ENCODE measurements around the gene WIPI1.
"Not testable (repeated sequence)": the region's sequence is repeated elsewhere in the genome, so short reads cannot be mapped to it uniquely, and the experiment has no call there.

The WIPI1 gene

GRCh38 chr17:68417317-68417716 is 40.0 kb downstream of the WIPI1 start:
- H3F3A ChIP-seq (ENCODE audit: insufficient read depth, low read length) = no peaks in the 10 kb centered on the region
- H2AFZ ChIP-seq (ENCODE audit: low read length) = no peak overlapping the region
- H3K4me1 ChIP-seq (ENCODE audit: insufficient read depth, low read length, severe bottlenecking) = no peaks in the 10 kb centered on the region
- H3K36me3 ChIP-seq (ENCODE audit: insufficient read depth, low read length) = peaks cover 24% of the 10 kb centered on the region
- TF ChIP-seq EZH2 (IDR thresholded peaks at IDR 0.05; ENCODE audit: borderline replicate concordance, low read length) (no peak), CTCF (IDR thresholded peaks at IDR 0.05; ENCODE audit: low read length) (no peak)
- H3K4me3 ChIP-seq (ENCODE audit: low read depth, low read length, poor library complexity, severe bottlenecking) = no peak overlapping the region
- H3K9me2 ChIP-seq (ENCODE audit: low read depth, low read length) = no peaks in the 10 kb centered on the region
- no peaks in the 10 kb centered on the region for H3K79me2 ChIP-seq (ENCODE audit: insufficient read depth, low read length)
- H4K20me1 ChIP-seq (ENCODE audit: insufficient read depth, low read length) = no peaks in the 10 kb centered on the region
- H3K9ac ChIP-seq (ENCODE audit: low read length) = no peak overlapping the region
- no peaks in the 10 kb centered on the region for H3K27me3 ChIP-seq (ENCODE audit: insufficient read depth, low read length)
- H3K9me3 ChIP-seq (ENCODE audit: low read length) = no peaks in the 10 kb centered on the region
- no peak overlapping the region for H3K27ac ChIP-seq (ENCODE audit: low read depth, low read length, poor library complexity, severe bottlenecking)
- H3K4me2 ChIP-seq (ENCODE audit: low read length) = no peak overlapping the region

- H3K79me2 ChIP-seq (ENCODE audit: insufficient read depth, low read length); H3K4me2 ChIP-seq (ENCODE audit: low read length); H2AFZ ChIP-seq (ENCODE audit: low read length); H3K9me3 ChIP-seq (ENCODE audit: low read length); H3K27me3 ChIP-seq (ENCODE audit: insufficient read depth, low read length); H3K9me2 ChIP-seq (ENCODE audit: low read depth, low read length); H3K27ac ChIP-seq (ENCODE audit: low read depth, low read length, poor library complexity, severe bottlenecking); H3K4me3 ChIP-seq (ENCODE audit: low read depth, low read length, poor library complexity, severe bottlenecking); H4K20me1 ChIP-seq (ENCODE audit: insufficient read depth, low read length); H3K36me3 ChIP-seq (ENCODE audit: insufficient read depth, low read length); H3F3A ChIP-seq (ENCODE audit: insufficient read depth, low read length); H3K4me1 ChIP-seq (ENCODE audit: insufficient read depth, low read length, severe bottlenecking); H3K9ac ChIP-seq (ENCODE audit: low read length): not testable (repeated sequence)
These were observed 42.4 kb downstream of the WIPI1 start for GRCh38 chr17:68414901-68415300.

- H3F3A ChIP-seq (ENCODE audit: insufficient read depth, low read length); H4K20me1 ChIP-seq (ENCODE audit: insufficient read depth, low read length); H3K36me3 ChIP-seq (ENCODE audit: insufficient read depth, low read length); H3K9me2 ChIP-seq (ENCODE audit: low read depth, low read length); H3K9me3 ChIP-seq (ENCODE audit: low read length); H3K9ac ChIP-seq (ENCODE audit: low read length); H3K27me3 ChIP-seq (ENCODE audit: insufficient read depth, low read length); H3K4me1 ChIP-seq (ENCODE audit: insufficient read depth, low read length, severe bottlenecking); H3K79me2 ChIP-seq (ENCODE audit: insufficient read depth, low read length); H3K27ac ChIP-seq (ENCODE audit: low read depth, low read length, poor library complexity, severe bottlenecking); H2AFZ ChIP-seq (ENCODE audit: low read length): not testable (repeated sequence)
- Histone ChIP-seq H3K4me3 (ENCODE audit: low read depth, low read length, poor library complexity, severe bottlenecking) (peak overlapping the region; percentile 52), H3K4me2 (ENCODE audit: low read length) (peak overlapping the region; percentile 17)
These were observed 43.4 kb downstream of the WIPI1 start for GRCh38 chr17:68413597-68414560.

GRCh38 chr17:68407656-68408055 is 49.6 kb downstream of the WIPI1 start:
- not testable (repeated sequence) for H3K4me2 ChIP-seq (ENCODE audit: low read length); H3K27ac ChIP-seq (ENCODE audit: low read depth, low read length, poor library complexity, severe bottlenecking); H4K20me1 ChIP-seq (ENCODE audit: insufficient read depth, low read length); H3K9me3 ChIP-seq (ENCODE audit: low read length); H3K27me3 ChIP-seq (ENCODE audit: insufficient read depth, low read length); H3K4me1 ChIP-seq (ENCODE audit: insufficient read depth, low read length, severe bottlenecking); H2AFZ ChIP-seq (ENCODE audit: low read length); H3K79me2 ChIP-seq (ENCODE audit: insufficient read depth, low read length); H3K9me2 ChIP-seq (ENCODE audit: low read depth, low read length); H3F3A ChIP-seq (ENCODE audit: insufficient read depth, low read length); H3K9ac ChIP-seq (ENCODE audit: low read length); H3K4me3 ChIP-seq (ENCODE audit: low read depth, low read length, poor library complexity, severe bottlenecking); H3K36me3 ChIP-seq (ENCODE audit: insufficient read depth, low read length)

- H4K20me1 ChIP-seq (ENCODE audit: insufficient read depth, low read length); H3K4me3 ChIP-seq (ENCODE audit: low read depth, low read length, poor library complexity, severe bottlenecking); H3K9ac ChIP-seq (ENCODE audit: low read length); H3K9me2 ChIP-seq (ENCODE audit: low read depth, low read length); H3K4me2 ChIP-seq (ENCODE audit: low read length); H2AFZ ChIP-seq (ENCODE audit: low read length); H3F3A ChIP-seq (ENCODE audit: insufficient read depth, low read length); H3K36me3 ChIP-seq (ENCODE audit: insufficient read depth, low read length); H3K79me2 ChIP-seq (ENCODE audit: insufficient read depth, low read length); H3K27ac ChIP-seq (ENCODE audit: low read depth, low read length, poor library complexity, severe bottlenecking); H3K9me3 ChIP-seq (ENCODE audit: low read length); H3K27me3 ChIP-seq (ENCODE audit: insufficient read depth, low read length): not testable (repeated sequence)
- H3K4me1 ChIP-seq (ENCODE audit: insufficient read depth, low read length, severe bottlenecking) = peaks cover 28% of the 10 kb centered on the region
These were observed 53.5 kb downstream of the WIPI1 start for GRCh38 chr17:68403837-68404236.
